NCI-H128 (cell line): ENCODE data around the gene NVL.
"Not testable (repeated sequence)": the region's sequence is repeated elsewhere in the genome, so short reads cannot be mapped to it uniquely, and the experiment has no call there.

Experiments used
- DNase-seq: peaks from one replicate; lab custom pipeline; 2025; ENCODE audit not compliant: unreplicated experiment; lab: John Stamatoyannopoulos, UW

Gene NVL

DNA sequence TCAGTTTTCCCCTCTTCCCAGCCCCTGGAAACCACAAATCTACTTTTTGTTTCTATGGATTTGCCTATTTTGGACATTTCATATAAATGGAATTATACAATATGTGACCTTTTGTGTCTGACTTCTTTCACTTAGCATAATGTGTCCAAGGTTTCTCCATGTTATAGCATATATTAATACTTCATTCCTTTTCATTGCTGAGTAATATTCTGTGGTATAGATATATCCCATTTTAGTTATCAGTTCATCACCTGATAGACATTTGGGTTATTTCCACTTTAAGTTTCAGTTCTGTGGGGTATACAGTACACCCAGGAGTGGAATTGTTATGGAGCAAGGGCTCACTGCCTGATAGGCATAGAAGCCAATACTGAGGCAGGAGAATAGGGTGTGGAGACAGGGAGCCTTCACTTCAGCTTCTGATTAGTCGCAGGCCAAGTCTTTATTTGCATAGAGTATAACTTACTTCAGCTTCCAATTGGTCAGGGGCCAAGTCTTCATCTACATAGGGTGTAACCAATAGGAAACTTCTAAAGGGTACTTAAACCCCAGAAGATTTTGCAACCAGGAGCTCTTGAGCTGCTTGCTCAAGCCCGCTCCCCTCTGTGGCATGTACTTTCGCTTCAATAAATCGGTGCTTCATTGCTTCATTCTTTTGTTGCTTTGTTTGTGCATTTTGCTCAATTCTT is 8.3 kb upstream of the NVL start:
- DNase-seq = no peak

GRCh38 chr1:224333939-224334786 is 4.2 kb upstream of the NVL start:
- DNase-seq = no peak

DNA sequence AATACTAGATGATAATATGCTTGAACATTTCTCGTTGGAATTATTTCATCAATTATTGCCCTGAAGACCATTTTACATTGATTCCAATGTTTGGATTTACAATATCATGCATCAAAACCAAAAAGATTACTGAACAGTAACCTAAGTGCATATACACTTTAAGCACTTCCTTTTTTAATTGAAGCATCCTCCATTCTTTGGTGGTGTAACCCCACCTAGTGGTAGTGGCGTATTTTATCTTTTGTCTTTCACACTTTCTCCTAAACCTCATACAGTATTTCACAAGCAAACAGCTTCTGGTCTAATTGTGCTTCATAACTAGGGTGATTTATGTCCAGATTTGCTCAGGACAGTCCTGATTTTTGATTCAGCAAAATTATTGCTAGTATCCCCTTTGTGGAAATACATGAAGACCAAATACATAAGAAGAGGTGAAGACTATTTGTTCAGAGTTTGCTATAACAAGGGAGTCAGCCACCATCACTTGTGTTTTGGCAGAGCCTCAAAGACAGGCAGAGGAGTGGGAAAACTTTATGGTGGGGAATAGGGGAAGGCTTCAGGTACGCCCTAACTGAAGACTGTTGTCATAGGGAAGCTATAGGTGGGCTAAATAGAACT is 3.4 kb upstream of the NVL start:
- DNase-seq = peak; percentile 73

DNA sequence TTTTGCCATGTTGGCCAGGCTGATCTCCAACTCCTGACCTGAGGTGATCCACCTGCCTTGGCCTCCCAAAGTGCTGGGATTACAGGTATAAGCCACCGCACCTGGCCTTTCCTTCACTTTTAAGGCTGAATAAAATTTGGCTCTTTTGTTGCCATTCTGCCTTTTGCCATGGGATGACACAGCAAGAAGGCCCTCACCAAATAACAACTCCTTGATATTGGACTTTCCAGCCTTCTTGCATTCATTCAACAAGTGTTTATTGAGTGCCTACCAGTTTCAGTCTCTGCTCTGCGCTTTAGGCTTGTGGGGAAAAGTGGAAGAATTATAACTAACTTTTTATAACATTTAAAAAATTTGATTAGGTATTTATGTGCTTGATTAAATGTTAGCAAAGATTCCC is 1.9 kb upstream of the NVL start:
- DNase-seq = no peak

GRCh38 chr1:224331326-224331725 is 1.4 kb upstream of the NVL start:
- no peak for DNase-seq

DNA sequence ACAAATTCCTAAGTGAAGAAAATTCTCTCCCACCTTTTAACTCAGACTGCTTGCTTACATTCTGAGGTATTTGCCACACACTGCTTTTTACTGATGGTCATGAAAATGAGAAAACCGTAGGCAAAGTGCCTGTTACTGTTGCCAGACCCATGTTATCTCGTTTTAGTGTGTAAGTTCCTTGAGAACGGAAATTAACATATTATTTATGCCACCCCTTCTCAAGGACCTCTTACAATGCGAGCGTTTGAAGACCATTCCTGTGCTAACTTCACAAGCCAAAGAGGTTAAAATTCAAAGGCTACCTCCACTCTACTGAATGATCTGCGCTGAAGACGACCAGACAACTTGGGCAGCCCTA is 509 bp downstream of the NVL start:
- DNase-seq = no peak

DNA sequence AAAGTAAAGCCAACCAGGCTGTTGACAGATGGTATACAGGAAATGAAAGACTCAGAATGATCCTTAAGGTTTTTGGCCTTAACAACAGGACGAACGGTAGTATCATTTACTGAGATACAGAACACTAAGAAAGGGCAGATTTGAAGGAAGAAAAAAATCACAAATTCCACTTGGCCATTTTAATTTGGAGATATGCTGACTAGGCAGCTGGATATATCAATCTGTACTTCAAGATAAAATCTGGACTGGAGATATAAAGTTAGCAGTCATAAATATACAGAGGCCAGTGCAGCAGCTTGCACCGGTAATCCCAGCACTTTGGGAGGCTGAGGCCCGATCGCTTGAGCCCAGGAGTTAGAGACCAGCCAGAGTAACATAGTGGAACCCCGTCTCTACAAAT is 1.3 kb downstream of the NVL start:
- no peak for DNase-seq

- DNase-seq = no peak
Measured at GRCh38 chr1:224325959-224326358, 4.0 kb downstream of the NVL start.

GRCh38 chr1:224321706-224322105 is 8.3 kb downstream of the NVL start:
- DNase-seq = no peak

GRCh38 chr1:224317383-224318045 is 12.5 kb downstream of the NVL start:
- DNase-seq = peak; percentile 75

GRCh38 chr1:224312025-224312424 is 17.9 kb downstream of the NVL start:
- no peak for DNase-seq

- DNase-seq = not testable (repeated sequence)
Measured at GRCh38 chr1:224311503-224311902, 18.5 kb downstream of the NVL start.

GRCh38 chr1:224308064-224308463 is 21.9 kb downstream of the NVL start:
- no peak for DNase-seq

- DNase-seq = no peak
Measured at GRCh38 chr1:224304767-224305166, 25.2 kb downstream of the NVL start.

DNA sequence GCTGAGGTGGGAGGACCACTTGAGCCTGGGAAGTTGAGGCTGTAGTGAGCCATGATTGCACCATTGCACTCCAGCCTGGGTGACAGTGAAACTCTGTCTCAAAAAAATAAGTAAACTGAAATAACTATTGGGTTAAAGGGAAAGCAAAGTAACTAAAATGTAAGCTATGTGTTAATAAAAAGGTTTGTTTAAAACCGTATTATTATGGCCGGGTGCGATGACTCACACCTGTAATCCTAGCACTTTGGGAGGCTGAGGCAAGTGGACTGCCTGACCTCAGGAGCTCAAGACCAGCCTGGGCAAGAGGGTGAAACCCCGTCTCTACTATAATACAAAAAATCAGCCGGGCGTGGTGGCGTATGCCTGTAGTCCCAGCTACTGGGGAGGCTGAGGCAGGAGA is 27.0 kb downstream of the NVL start:
- no peak for DNase-seq

DNA sequence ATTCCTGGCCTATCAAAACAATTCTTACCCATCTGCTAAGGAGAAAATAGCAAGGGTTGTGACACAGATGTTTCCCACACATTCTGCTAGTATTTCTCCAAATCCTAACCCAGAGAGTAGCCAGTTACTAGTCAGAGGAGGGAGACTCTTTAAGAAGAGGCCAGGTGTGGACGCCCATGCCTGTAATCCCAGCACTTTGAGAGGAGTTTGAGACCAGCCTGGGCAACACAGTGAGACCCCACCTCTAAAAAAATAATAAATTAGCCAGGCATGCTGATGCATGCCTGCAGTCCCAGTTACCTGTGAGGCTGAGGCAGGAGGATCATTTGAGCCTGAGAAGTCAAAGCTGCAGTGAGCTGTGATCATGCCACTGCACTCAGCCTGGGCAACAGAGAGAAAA is 28.6 kb downstream of the NVL start:
- DNase-seq = no peak

- DNase-seq = no peak
Measured at GRCh38 chr1:224300346-224300745, 29.6 kb downstream of the NVL start.

GRCh38 chr1:224298346-224299330 is 31.3 kb downstream of the NVL start:
- no peak for DNase-seq

- no peak for DNase-seq
Measured at GRCh38 chr1:224294775-224295174, 35.2 kb downstream of the NVL start.

- DNase-seq = no peak
Measured at GRCh38 chr1:224292419-224292818, 37.6 kb downstream of the NVL start.
